Bronchial epithelial cell (primary cell): ENCODE results near the gene DLX2. TPM values are rescaled to one million over a fixed set of nuclear protein-coding genes. Genes with fewer than 3 reads are reported as not detected.

Source experiments
- DNase-seq: peaks from one replicate; pipeline ENCODE4 v3.0.0-alpha.2; 2010; ENCODE audit warnings: low read depth
- FAIRE-seq: peaks from 2 replicates; lab custom pipeline; 2011; peaks lifted over from hg19 to GRCh38; lab: Jason Lieb, UNC
- H3K27me3 ChIP-seq: 2 replicates; pipeline ENCODE4 v1.5.1; 2011; ENCODE audit warnings: low read length; ENCODE audit not compliant: control insufficient read depth, insufficient read depth
- H3K36me3 ChIP-seq: 2 replicates; pipeline ENCODE4 v1.5.1; 2011; ENCODE audit warnings: low read length; ENCODE audit not compliant: control insufficient read depth, insufficient read depth
- H3K4me3 ChIP-seq: 2 replicates; pipeline ENCODE4 v1.5.1; 2011; ENCODE audit warnings: mild to moderate bottlenecking, low read depth, low read length, control low read depth
- CTCF ChIP-seq: IDR thresholded peaks from 2 replicates; pipeline ENCODE4 v1.5.1; 2011; ENCODE audit warnings: mild to moderate bottlenecking, moderate library complexity, low read length, control low read depth, inconsistent platforms; ENCODE audit not compliant: insufficient read depth, severe bottlenecking
- total RNA-seq: library from RNA; depleted of rRNA; stranded (reverse); fragments of >200 nt; gene quantifications from 2 replicates; pipeline ENCODE4 v1.2.1, GENCODE V29; 2014

Gene DLX2
- total RNA-seq, 1 donor from 2014 or later = not detected

- Histone ChIP-seq H3K4me3 (no peak overlapping the region), H3K36me3 (no peaks in the 10 kb centered on the region), H3K27me3 (peaks cover 61% of the 10 kb centered on the region)
- TF ChIP-seq CTCF = no peak
- no peak for FAIRE-seq
- DNase-seq = no peak
Observed at GRCh38 chr2:172082105-172082943, 20.4 kb downstream of the DLX2 start.

- FAIRE-seq = no peak
- DNase-seq = no peak
- peaks cover 53% of the 10 kb centered on the region for H3K27me3 ChIP-seq
- no peak overlapping the region for H3K4me3 ChIP-seq
- no peaks in the 10 kb centered on the region for H3K36me3 ChIP-seq
- TF ChIP-seq CTCF = no peak
Observed at GRCh38 chr2:172081221-172082022, 21.3 kb downstream of the DLX2 start.

GRCh38 chr2:172080641-172081220 is 22.0 kb downstream of the DLX2 start:
- Histone ChIP-seq H3K4me3 (no peak overlapping the region), H3K36me3 (no peaks in the 10 kb centered on the region), H3K27me3 (peaks cover 47% of the 10 kb centered on the region)
- DNase-seq (no peak), FAIRE-seq (no peak)
- TF ChIP-seq CTCF = no peak

GRCh38 chr2:172079838-172080640 is 22.7 kb downstream of the DLX2 start:
- DNase-seq = no peak
- H3K27me3 ChIP-seq = peaks cover 44% of the 10 kb centered on the region

More at GRCh38 chr2:172079838-172080640, 22.7 kb downstream of the DLX2 start:
- TF ChIP-seq CTCF = no peak
- H3K36me3 ChIP-seq = no peaks in the 10 kb centered on the region
- H3K4me3 ChIP-seq = no peak overlapping the region
- FAIRE-seq = no peak
